TTC549 (cell line): Measurements from ENCODE around the gene NUP214.
"Not testable (repeated sequence)": the region's sequence is repeated elsewhere in the genome, so short reads cannot be mapped to it uniquely, and the experiment has no call there.

ENCODE experiments used
- FAIRE-seq: peaks from 2 replicates; lab custom pipeline; 2012; peaks lifted over from hg19 to GRCh38; lab: Jason Lieb, UNC

NUP214 gene

GRCh38 chr9:131116281-131117120 is 8.9 kb upstream of the NUP214 start:
- FAIRE-seq: no peak

GRCh38 chr9:131117121-131117761 is 8.1 kb upstream of the NUP214 start:
- FAIRE-seq: no peak

GRCh38 chr9:131117762-131118145 is 7.6 kb upstream of the NUP214 start:
- no peak for FAIRE-seq

- FAIRE-seq: no peak
These were observed 5.8 kb upstream of the NUP214 start for GRCh38 chr9:131119600-131119999.

GRCh38 chr9:131120620-131121228 is 4.7 kb upstream of the NUP214 start:
- FAIRE-seq: no peak

- no peak for FAIRE-seq
These were observed 4.0 kb upstream of the NUP214 start for GRCh38 chr9:131121346-131121745.

GRCh38 chr9:131122158-131122557 is 3.2 kb upstream of the NUP214 start:
- no peak for FAIRE-seq

GRCh38 chr9:131125038-131125287 is 423 bp upstream of the NUP214 start:
- no peak for FAIRE-seq

GRCh38 chr9:131126059-131126426 is 657 bp downstream of the NUP214 start:
- no peak for FAIRE-seq

- FAIRE-seq: no peak
These were observed 3.8 kb downstream of the NUP214 start for GRCh38 chr9:131129183-131129582.

GRCh38 chr9:131138676-131139075 is 13.3 kb downstream of the NUP214 start:
- FAIRE-seq: no peak

GRCh38 chr9:131140112-131140511 is 14.7 kb downstream of the NUP214 start:
- no peak for FAIRE-seq

GRCh38 chr9:131140550-131140949 is 15.2 kb downstream of the NUP214 start:
- FAIRE-seq: no peak

GRCh38 chr9:131142160-131142559 is 16.8 kb downstream of the NUP214 start:
- FAIRE-seq: no peak

GRCh38 chr9:131144201-131144600 is 18.8 kb downstream of the NUP214 start:
- no peak for FAIRE-seq

GRCh38 chr9:131145245-131145644 is 19.9 kb downstream of the NUP214 start:
- no peak for FAIRE-seq

- no peak for FAIRE-seq
These were observed 20.8 kb downstream of the NUP214 start for GRCh38 chr9:131146186-131146585.

GRCh38 chr9:131148276-131148675 is 22.9 kb downstream of the NUP214 start:
- no peak for FAIRE-seq

- no peak for FAIRE-seq
These were observed 23.7 kb downstream of the NUP214 start for GRCh38 chr9:131148966-131149687.

GRCh38 chr9:131149688-131150053 is 24.3 kb downstream of the NUP214 start:
- FAIRE-seq: no peak

- no peak for FAIRE-seq
These were observed 28.2 kb downstream of the NUP214 start for GRCh38 chr9:131153595-131153994.

GRCh38 chr9:131158673-131159072 is 33.3 kb downstream of the NUP214 start:
- FAIRE-seq: not testable (repeated sequence)

- FAIRE-seq: no peak
These were observed 35.2 kb downstream of the NUP214 start for GRCh38 chr9:131160416-131161112.
